H1 (cell line): ENCODE results near the gene ANAPC13. TPM values are rescaled to one million over a fixed set of nuclear protein-coding genes. Genes with fewer than 3 reads are reported as not detected.

Experiments
- CTCF ChIA-PET: fragments of 300-600 bp; sonication (Branson Sonifier 250); formaldehyde crosslinking; loops from one replicate; lab custom pipeline; 2021; ENCODE audit not compliant: partially characterized antibody; lab: Charles Lee
- POLR2A ChIA-PET: fragments of 300-600 bp; sonication (Branson Sonifier 250); formaldehyde crosslinking; loops from one replicate; lab custom pipeline; 2021; ENCODE audit warnings: inconsistent platforms; ENCODE audit not compliant: partially characterized antibody; lab: Charles Lee
- DNase-seq, 2 experiments: peaks; one replicate each; pipeline versions ENCODE4 v3.0.0 to v3.0.0-alpha.2; 2010 to 2022; ENCODE audit warnings: low spot score in 2 of 2, low read depth in 1 of 2, mixed read lengths in 1 of 2
- FAIRE-seq: peaks from 2 replicates; lab custom pipeline; 2011; peaks lifted over from hg19 to GRCh38; lab: Jason Lieb, UNC
- H2AFZ ChIP-seq: 2 replicates; pipeline ENCODE4 v1.8.1; 2012; ENCODE audit warnings: low read length, inconsistent platforms
- H2AK5ac ChIP-seq: 2 replicates; pipeline ENCODE4 v1.6.1; 2013; ENCODE audit warnings: low read depth, low read length
- H2BK120ac ChIP-seq: replicated peaks from 2 replicates; pipeline ENCODE3; 2013; ENCODE audit warnings: low read depth, low read length, inconsistent platforms
- H2BK12ac ChIP-seq: 2 replicates; pipeline ENCODE4 v1.6.1; 2013; ENCODE audit warnings: low read depth, low read length
- H2BK15ac ChIP-seq: 2 replicates; pipeline ENCODE4 v1.6.1; 2013; ENCODE audit warnings: low read length
- H2BK20ac ChIP-seq: 2 replicates; pipeline ENCODE4 v1.6.1; 2013; ENCODE audit warnings: low read length
- H2BK5ac ChIP-seq: 2 replicates; pipeline ENCODE4 v1.6.1; 2013; ENCODE audit warnings: low read depth, low read length
- H3K14ac ChIP-seq: 2 replicates; pipeline ENCODE4 v1.6.1; 2013; ENCODE audit warnings: inconsistent platforms; ENCODE audit not compliant: insufficient read length
- H3K18ac ChIP-seq: 2 replicates; pipeline ENCODE4 v1.6.1; 2013; ENCODE audit warnings: low read length; ENCODE audit errors: extremely low read depth
- H3K23ac ChIP-seq: 2 replicates; pipeline ENCODE4 v1.6.1; 2013; ENCODE audit warnings: inconsistent platforms; ENCODE audit not compliant: insufficient read length
- H3K23me2 ChIP-seq: 2 replicates; pipeline ENCODE4 v1.6.1; 2013; ENCODE audit warnings: low read depth, low read length
- H3K27ac ChIP-seq: 2 replicates; pipeline ENCODE4 v1.6.1; 2011; ENCODE audit warnings: low read depth, low read length, inconsistent platforms
- H3K27me3 ChIP-seq, 4 experiments: replicated peaks in 1 of 4; 1 replicate in 1 of 4; 2 replicates in 3 of 4; pipeline versions ENCODE4 v1.6.1 to v1.8.1; 2011 to 2013; ENCODE audit warnings: low read length in 3 of 4, mild to moderate bottlenecking in 3 of 4, inconsistent platforms in 2 of 4, mixed read lengths in 2 of 4, moderate library complexity in 1 of 4; ENCODE audit not compliant: control insufficient read depth in 3 of 4, insufficient read depth in 3 of 4; ENCODE audit errors: extremely low read depth in 1 of 4
- H3K36me3 ChIP-seq, 4 experiments: 2 replicates each; pipeline versions ENCODE4 v1.6.1 to v1.8.1; 2011 to 2013; ENCODE audit warnings: mild to moderate bottlenecking in 4 of 4, low read length in 3 of 4, moderate library complexity in 2 of 4, control low read depth in 1 of 4, inconsistent platforms in 1 of 4; ENCODE audit not compliant: insufficient read depth in 4 of 4, control insufficient read depth in 2 of 4
- H3K4ac ChIP-seq: replicated peaks from 2 replicates; pipeline ENCODE3; 2013; ENCODE audit warnings: low read length, low read depth, mixed read lengths, inconsistent platforms; ENCODE audit not compliant: insufficient read length
- H3K4me1 ChIP-seq, 4 experiments: replicated peaks in 1 of 4; 1 replicate in 1 of 4; 2 replicates in 3 of 4; pipeline versions ENCODE4 v1.6.1 to v1.8.1; 2011 to 2013; ENCODE audit warnings: low read length in 3 of 4, inconsistent platforms in 2 of 4, mixed read lengths in 1 of 4; ENCODE audit not compliant: insufficient read depth in 4 of 4, control insufficient read depth in 3 of 4
- H3K4me2 ChIP-seq, 2 experiments: 2 replicates each; pipeline versions ENCODE4 v1.6.1 to v1.8.1; 2011 to 2013; ENCODE audit warnings: low read depth in 2 of 2, low read length in 2 of 2, control low read depth in 1 of 2, inconsistent platforms in 1 of 2, mild to moderate bottlenecking in 1 of 2; ENCODE audit not compliant: insufficient read depth in 1 of 2
- H3K4me3 ChIP-seq, 4 experiments: fragments of 200-600, 300-600 bp in 1 of 4; sonication (generic), shearing (Covaris generic), sonication (Bioruptor Twin) in 1 of 4; 2 replicates each; pipeline versions ENCODE4 v1.5.1 to v1.8.1; 2011 to 2016; ENCODE audit warnings: low read length in 4 of 4, low read depth in 3 of 4, control low read depth in 2 of 4, inconsistent platforms in 2 of 4, mild to moderate bottlenecking in 2 of 4, mixed read lengths in 1 of 4, moderate library complexity in 1 of 4; ENCODE audit not compliant: insufficient read depth in 2 of 4; ENCODE audit errors: extremely low read depth in 1 of 4
- H3K56ac ChIP-seq: replicated peaks from 2 replicates; pipeline ENCODE3; 2013; ENCODE audit warnings: low read depth, mild to moderate bottlenecking, mixed read lengths, low read length, inconsistent platforms; ENCODE audit not compliant: insufficient read length
- H3K79me1 ChIP-seq: 2 replicates; pipeline ENCODE4 v1.6.1; 2013; ENCODE audit warnings: low read depth, low read length, control low read depth
- H3K79me2 ChIP-seq, 2 experiments: 2 replicates each; pipeline versions ENCODE4 v1.6.1 to v1.8.1; 2012 to 2013; ENCODE audit warnings: low read length in 2 of 2, mild to moderate bottlenecking in 2 of 2, inconsistent platforms in 1 of 2; ENCODE audit not compliant: insufficient read depth in 2 of 2, control insufficient read depth in 1 of 2
- H3K9ac ChIP-seq, 4 experiments: replicated peaks in 1 of 4; 1 replicate in 1 of 4; 2 replicates in 3 of 4; pipeline versions ENCODE4 v1.6.1 to v1.8.1; 2011 to 2013; ENCODE audit warnings: low read depth in 3 of 4, low read length in 3 of 4, control low read depth in 2 of 4, mild to moderate bottlenecking in 2 of 4, moderate library complexity in 2 of 4, inconsistent platforms in 1 of 4; ENCODE audit errors: extremely low read depth in 1 of 4
- H3K9me3 ChIP-seq, 2 experiments: 2 replicates each; pipeline versions ENCODE4 v1.6.1 to v1.8.1; 2012 to 2013; ENCODE audit warnings: mild to moderate bottlenecking in 2 of 2, moderate library complexity in 2 of 2, control low read depth in 1 of 2, inconsistent platforms in 1 of 2, low read depth in 1 of 2, low read length in 1 of 2, mixed read lengths in 1 of 2; ENCODE audit not compliant: insufficient read depth in 2 of 2
- H4K20me1 ChIP-seq, 2 experiments: replicated peaks in 1 of 2; 2 replicates each; pipeline versions ENCODE3 to v1.8.1; 2011 to 2013; ENCODE audit warnings: inconsistent platforms in 2 of 2, low read length in 2 of 2, mild to moderate bottlenecking in 1 of 2; ENCODE audit not compliant: insufficient read depth in 2 of 2, control insufficient read depth in 1 of 2
- H4K5ac ChIP-seq: 2 replicates; pipeline ENCODE4 v1.6.1; 2013; ENCODE audit warnings: low read length, low read depth, mixed read lengths, inconsistent platforms; ENCODE audit not compliant: insufficient read length
- H4K8ac ChIP-seq: 2 replicates; pipeline ENCODE4 v1.8.0; 2013; ENCODE audit warnings: mild to moderate bottlenecking, moderate library complexity, low read length, inconsistent platforms; ENCODE audit not compliant: insufficient read depth; ENCODE audit errors: extremely low read depth
- H4K91ac ChIP-seq: replicated peaks from 2 replicates; pipeline ENCODE3; 2013; ENCODE audit warnings: low read length, mixed read lengths, inconsistent platforms; ENCODE audit not compliant: insufficient read length
- TCF12 ChIP-seq: IDR thresholded peaks from 2 replicates; pipeline ENCODE4 v1.6.1; 2011; ENCODE audit warnings: low read depth, mild to moderate bottlenecking, low read length
- WGBS, 2 experiments: shearing (Covaris generic) in 1 of 2; methylation state at CpG; one replicate each; pipeline versions ENCODE4 v1.1.6 to v1.1.7; 2013 to 2015; ENCODE audit warnings: low lambda C conversion rate in 2 of 2, mixed read lengths in 2 of 2, inconsistent platforms in 1 of 2, low coverage in 1 of 2, missing lambda C conversion rate in 1 of 2; ENCODE audit not compliant: insufficient replicate concordance in 2 of 2, insufficient coverage in 1 of 2, insufficient read length in 1 of 2; ENCODE audit errors: extremely low coverage in 1 of 2, missing lambda C conversion rate in 1 of 2; 5-methylcytosine and 5-hydroxymethylcytosine counted together
- polyA plus RNA-seq, 7 experiments: library from polyadenylated mRNA; depleted of rRNA in 3 of 7; stranded (reverse) in 5 of 7; unstranded in 2 of 7; fragments of >200 nt in 5 of 7; fragments of 200-250 nt in 2 of 7; gene quantifications; 1 replicate in 5 of 7; 2 replicates in 1 of 7; 4 replicates in 1 of 7; pipeline versions ENCODE4 v1.2.1 to v1.2.3, GENCODE V29; 2011 to 2013; ENCODE audit warnings: missing spikeins in 2 of 7, mixed read lengths in 2 of 7
- total RNA-seq: library from RNA; stranded (reverse); fragmentation: NEBNext Ultra II Directional; extraction: Animal tissue kit (Norgen Biotek cat#: 25700); gene quantifications from 2 replicates; pipeline ENCODE4 v1.2.1, GENCODE V29; 2021

ANAPC13 gene
- total and polyA plus RNA-seq, 2 of the 8 experiments (the other 6 are each of a cell fraction or from before 2014, with no cell fraction given) = 33.3 to 34.0 TPM

DNA sequence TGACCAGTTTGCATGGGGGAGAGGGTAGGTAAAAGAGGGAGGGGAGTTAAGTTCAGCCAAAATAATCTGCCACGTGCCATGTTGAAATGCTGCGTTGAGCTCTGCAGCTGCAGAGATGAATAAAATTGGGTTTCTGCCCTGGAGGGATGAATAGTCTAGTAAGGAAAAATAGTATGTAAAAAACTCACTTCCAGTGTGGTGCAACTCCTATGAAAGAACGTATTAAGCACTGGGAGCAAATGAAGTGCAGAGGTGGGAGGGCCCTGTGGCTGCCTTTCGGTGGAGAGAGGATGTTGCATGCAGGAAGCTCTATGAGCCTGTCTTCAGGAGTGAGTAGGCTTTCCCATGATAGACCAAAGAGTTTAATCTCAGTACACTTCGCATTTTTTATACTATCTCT lies 8.7 kb upstream of the ANAPC13 start:
- Histone ChIP-seq H3K23ac (no peak overlapping the region), H4K91ac (no peak overlapping the region), H4K8ac (no peak overlapping the region), H3K4me1 (no peaks in the 10 kb centered on the region), H2AFZ (no peak overlapping the region), H3K9me3 (no peaks in the 10 kb centered on the region), H2BK12ac (no peak overlapping the region), H3K23me2 (no peaks in the 10 kb centered on the region), H3K56ac (no peak overlapping the region), H3K4ac (no peak overlapping the region), H2BK5ac (no peak overlapping the region), H3K27me3 (peaks cover 0 to 1% (median 0%) of the 10 kb centered on the region in 4 experiments; a peak in 1 of 7 replicates), H3K14ac (no peak overlapping the region), H3K4me2 (no peak overlapping the region), H3K9ac (no peak overlapping the region; a peak in 1 of 7 replicates), H2BK120ac (no peak overlapping the region), H3K79me1 (no peaks in the 10 kb centered on the region; the same call in 1 of the 2 replicates), H2BK15ac (no peak overlapping the region), H3K36me3 (peaks cover 0 to 4% (median 0%) of the 10 kb centered on the region in 4 experiments; a peak in 2 of 8 replicates), H3K79me2 (peaks cover 0 to 40% of the 10 kb centered on the region in 2 experiments; a peak in 2 of 4 replicates), H3K18ac (no peak overlapping the region)
- FAIRE-seq = no peak
- CTCF ChIA-PET = interaction anchor here (0.9 to 2.0 kb wide), 3 partner anchors 9 to 24 kb away, joined by 3 to 7 read pairs (median 6); no protein-coding TSS in a partner anchor
- POLR2A ChIA-PET = interaction anchor here (1.3 kb wide), 1 partner anchor 8 kb away, joined by 6 read pairs; the partner anchor contains the start of genes ANAPC13 and CEP63
- DNase-seq = no peak
- TF ChIP-seq TCF12 = no peak
- TF ChIP-seq, all 59 proteins: peak for 0
- Histone ChIP-seq H3K27ac (no peak overlapping the region), H2BK20ac (no peak overlapping the region), H3K4me3 (no peak overlapping the region), H4K5ac (no peak overlapping the region), H4K20me1 (no peaks in the 10 kb centered on the region), H2AK5ac (no peak overlapping the region)
- 89% methylated on average over 5 of the region's 5 CpGs; no CpG with 5 or more reads in 1 of the 2 experiments for WGBS, 2 experiments
